ENCODE measurements around the gene PDHA1.

GRCh38 chrX:19344661-19345060 is 934 bp downstream of the PDHA1 start:
- TF ChIP-seq CTCF (conservative IDR thresholded peaks at IDR 0.05 in 1 of 2, IDR thresholded peaks at IDR 0.05 in 1 of 2; ENCODE audit: low read depth in 1 of 2, low read length in 2 of 2), result no peak
- TF ChIP-seq EZH2 (IDR thresholded peaks at IDR 0.05; ENCODE audit: low read length, missing control alignments), result no peak

Measured in fibroblast of lung (primary cell).